ENCODE data around the gene DLGAP3. TPM values are rescaled to one million over a fixed set of nuclear protein-coding genes. Genes with fewer than 3 reads are reported as not detected.

DLGAP3 gene
- total RNA-seq, 4 donors from 2014 or later, result 0.15 TPM; not detected in 3

DNA sequence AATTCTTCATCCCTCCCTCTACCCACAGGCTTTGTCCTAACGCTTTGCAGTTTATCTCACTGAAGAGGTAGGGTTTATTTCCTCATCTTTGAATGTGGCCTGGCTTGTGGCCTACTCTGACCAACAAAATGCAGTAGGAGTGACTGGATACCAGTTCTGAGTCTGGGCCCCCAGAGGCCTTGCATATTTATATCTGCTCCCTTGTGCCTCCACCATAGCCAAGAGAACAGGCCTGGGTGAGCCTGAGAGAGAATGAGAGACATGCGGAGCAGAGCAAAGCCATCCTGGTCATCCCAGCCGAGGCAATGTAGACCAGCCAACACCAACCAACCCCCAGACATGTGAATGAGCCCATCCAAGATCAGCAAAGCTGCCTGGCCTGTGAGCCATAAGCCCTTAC, 100.2 kb downstream of the DLGAP3 start:
- Histone ChIP-seq H3K36me3 (no peaks in the 10 kb centered on the region), H3K27me3 (no peaks in the 10 kb centered on the region), H3K9me3 (no peaks in the 10 kb centered on the region), H3K4me3 (no peak overlapping the region), H3K27ac (peak overlapping the region in 2 of 4 donors; percentile 19 to 50), H3K4me1 (peaks cover 0 to 4% of the 10 kb centered on the region in 2 donors)
- ATAC-seq (no peak), DNase-seq (no peak)
- in situ Hi-C loops (cut with MboI; ENCODE audit: low sequenced_read_pairs in 4 of 4), result no loop called here
- TF ChIP-seq, protein P1, sequence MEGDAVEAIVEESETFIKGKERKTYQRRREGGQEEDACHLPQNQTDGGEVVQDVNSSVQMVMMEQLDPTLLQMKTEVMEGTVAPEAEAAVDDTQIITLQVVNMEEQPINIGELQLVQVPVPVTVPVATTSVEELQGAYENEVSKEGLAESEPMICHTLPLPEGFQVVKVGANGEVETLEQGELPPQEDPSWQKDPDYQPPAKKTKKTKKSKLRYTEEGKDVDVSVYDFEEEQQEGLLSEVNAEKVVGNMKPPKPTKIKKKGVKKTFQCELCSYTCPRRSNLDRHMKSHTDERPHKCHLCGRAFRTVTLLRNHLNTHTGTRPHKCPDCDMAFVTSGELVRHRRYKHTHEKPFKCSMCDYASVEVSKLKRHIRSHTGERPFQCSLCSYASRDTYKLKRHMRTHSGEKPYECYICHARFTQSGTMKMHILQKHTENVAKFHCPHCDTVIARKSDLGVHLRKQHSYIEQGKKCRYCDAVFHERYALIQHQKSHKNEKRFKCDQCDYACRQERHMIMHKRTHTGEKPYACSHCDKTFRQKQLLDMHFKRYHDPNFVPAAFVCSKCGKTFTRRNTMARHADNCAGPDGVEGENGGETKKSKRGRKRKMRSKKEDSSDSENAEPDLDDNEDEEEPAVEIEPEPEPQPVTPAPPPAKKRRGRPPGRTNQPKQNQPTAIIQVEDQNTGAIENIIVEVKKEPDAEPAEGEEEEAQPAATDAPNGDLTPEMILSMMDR (IDR thresholded peaks at IDR 0.05 in 4 of 5, conservative IDR thresholded peaks at IDR 0.05 in 1 of 5), result no peak
- TF ChIP-seq POLR2A (IDR thresholded peaks at IDR 0.05), result no peak
- intact Hi-C loops (cut with DNase I; ENCODE audit: low total_unique reads), result no loop called here

DNA sequence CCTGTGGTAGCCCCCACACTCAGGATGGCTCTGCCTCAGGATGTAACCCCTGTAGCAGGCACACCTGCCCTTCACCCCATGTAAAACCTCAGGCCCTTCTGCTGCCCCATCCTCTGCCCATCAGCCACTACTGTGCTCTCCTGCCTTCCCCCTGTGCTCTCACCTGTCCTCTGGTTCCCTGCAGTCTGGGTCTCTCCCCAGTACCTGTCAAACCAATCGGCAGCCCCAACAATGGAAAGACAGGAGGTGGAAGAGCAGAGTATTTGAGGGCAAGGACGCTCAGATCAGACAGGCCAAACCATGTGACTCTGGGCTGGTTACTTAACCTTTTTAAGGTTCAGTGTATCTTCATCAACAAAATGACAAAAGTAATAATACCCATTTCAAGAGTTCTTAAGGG, 100.8 kb downstream of the DLGAP3 start:
- Histone ChIP-seq H3K9me3 (no peaks in the 10 kb centered on the region), H3K27ac (peak overlapping the region in 1 of 4 donors; percentile 50), H3K27me3 (no peaks in the 10 kb centered on the region), H3K4me3 (no peak overlapping the region), H3K36me3 (no peaks in the 10 kb centered on the region), H3K4me1 (peaks cover 0 to 4% of the 10 kb centered on the region in 2 donors)
- in situ Hi-C loops (cut with MboI; ENCODE audit: low sequenced_read_pairs in 4 of 4), result no loop called here
- ATAC-seq (no peak), DNase-seq (no peak)
- intact Hi-C loops (cut with DNase I; ENCODE audit: low total_unique reads), result no loop called here
- TF ChIP-seq, protein P1 (IDR thresholded peaks at IDR 0.05 in 4 of 5, conservative IDR thresholded peaks at IDR 0.05 in 1 of 5), result no peak
- no peak for TF ChIP-seq POLR2A (IDR thresholded peaks at IDR 0.05)

DNA sequence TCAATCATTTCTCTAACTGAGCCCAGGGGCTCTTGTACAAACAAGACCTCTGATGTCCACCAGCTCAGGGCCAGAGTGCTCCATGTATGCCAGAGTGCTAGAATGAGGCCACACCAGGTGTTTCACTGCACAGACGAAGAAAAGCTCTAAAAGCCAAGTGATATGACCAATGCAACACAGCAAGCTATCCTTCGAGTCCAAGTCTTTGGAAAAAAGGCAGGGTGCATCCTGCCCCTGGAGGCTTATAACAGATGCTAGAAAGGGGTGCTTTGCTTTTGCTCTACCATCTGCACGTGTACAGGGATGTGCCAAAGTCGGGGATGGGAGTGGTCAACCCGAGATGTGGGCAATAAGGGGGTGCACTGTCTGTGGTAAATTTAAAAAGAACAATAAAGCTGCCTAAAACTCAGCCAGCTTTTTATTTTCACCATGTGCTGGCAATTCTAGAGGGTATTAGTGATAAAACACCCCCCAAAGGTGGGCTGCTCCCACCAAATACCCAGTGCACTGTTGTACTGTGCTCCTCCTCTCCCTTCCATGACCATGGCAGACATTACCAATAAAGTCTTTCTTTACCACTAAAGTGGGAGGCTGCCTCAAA, 102.0 kb downstream of the DLGAP3 start:
- TF ChIP-seq, protein P1 (IDR thresholded peaks at IDR 0.05 in 4 of 5, conservative IDR thresholded peaks at IDR 0.05 in 1 of 5), result no peak
- no peak for TF ChIP-seq POLR2A (IDR thresholded peaks at IDR 0.05)
- Histone ChIP-seq H3K27me3 (no peaks in the 10 kb centered on the region), H3K36me3 (no peaks in the 10 kb centered on the region), H3K4me3 (no peak overlapping the region), H3K9me3 (no peaks in the 10 kb centered on the region), H3K27ac (peak overlapping the region in 1 of 4 donors; percentile 4), H3K4me1 (peaks cover 2 to 4% of the 10 kb centered on the region in 2 donors)
- ATAC-seq (no peak), DNase-seq (no peak)
- in situ Hi-C loops (cut with MboI; ENCODE audit: low sequenced_read_pairs in 4 of 4) (no loop called here), intact Hi-C loops (cut with DNase I; ENCODE audit: low total_unique reads) (no loop called here)

DNA sequence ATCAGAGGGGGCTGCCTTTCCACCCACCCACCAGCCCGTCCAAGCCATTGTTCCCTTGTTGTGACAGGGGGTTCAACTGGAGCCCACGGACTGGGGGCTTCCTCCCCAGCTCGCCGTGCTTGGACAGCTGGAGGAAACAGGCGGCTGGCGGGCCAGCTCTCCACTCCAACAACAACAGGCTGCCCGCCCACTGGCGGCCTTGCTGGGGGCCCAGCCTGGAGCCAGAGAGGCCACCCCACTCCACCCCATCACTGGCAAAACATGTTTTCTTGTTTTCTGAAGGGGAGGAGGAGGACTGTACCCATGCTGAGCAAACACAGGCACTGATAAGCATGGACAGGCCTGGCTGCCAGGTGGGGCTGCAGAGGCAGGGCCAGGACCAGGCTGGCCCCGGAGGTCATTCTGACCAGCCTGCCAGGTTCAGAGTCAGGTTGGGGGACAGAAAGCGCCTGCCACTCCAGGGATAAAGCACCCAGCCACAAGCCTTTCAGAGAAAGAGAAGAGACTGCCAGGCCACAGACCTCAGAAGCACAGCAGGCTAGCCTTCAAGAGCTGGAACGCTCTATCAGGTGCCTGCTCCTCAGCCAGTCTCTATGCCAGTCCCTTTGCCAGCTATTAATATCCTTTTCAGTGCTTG, 103.9 kb downstream of the DLGAP3 start:
- H3K36me3 ChIP-seq, result no peaks in the 10 kb centered on the region
- no peak for ATAC-seq
- in situ Hi-C loops (cut with MboI; ENCODE audit: low sequenced_read_pairs in 4 of 4), result no loop called here
- no peaks in the 10 kb centered on the region for H3K27me3 ChIP-seq
- H3K4me1 ChIP-seq, result peaks cover 4 to 6% of the 10 kb centered on the region in 2 donors
- no peak overlapping the region for H3K4me3 ChIP-seq
- DNase-seq, result no peak
- intact Hi-C loops (cut with DNase I; ENCODE audit: low total_unique reads), result no loop called here
- TF ChIP-seq POLR2A (IDR thresholded peaks at IDR 0.05), result no peak
- TF ChIP-seq, protein P1 (IDR thresholded peaks at IDR 0.05 in 4 of 5, conservative IDR thresholded peaks at IDR 0.05 in 1 of 5), result no peak
- H3K27ac ChIP-seq, result no peak overlapping the region
- no peaks in the 10 kb centered on the region for H3K9me3 ChIP-seq
